GM12872 (cell line): ENCODE measurements around the gene PICALM.

Experiments
- TF ChIP-seq, protein P1 (sequence below): IDR thresholded peaks from 3 replicates; pipeline ENCODE4 v1.5.1; 2011; ENCODE audit warnings: low read depth, mild to moderate bottlenecking, low read length, moderate library complexity; ENCODE audit not compliant: insufficient read depth

PICALM gene

DNA sequence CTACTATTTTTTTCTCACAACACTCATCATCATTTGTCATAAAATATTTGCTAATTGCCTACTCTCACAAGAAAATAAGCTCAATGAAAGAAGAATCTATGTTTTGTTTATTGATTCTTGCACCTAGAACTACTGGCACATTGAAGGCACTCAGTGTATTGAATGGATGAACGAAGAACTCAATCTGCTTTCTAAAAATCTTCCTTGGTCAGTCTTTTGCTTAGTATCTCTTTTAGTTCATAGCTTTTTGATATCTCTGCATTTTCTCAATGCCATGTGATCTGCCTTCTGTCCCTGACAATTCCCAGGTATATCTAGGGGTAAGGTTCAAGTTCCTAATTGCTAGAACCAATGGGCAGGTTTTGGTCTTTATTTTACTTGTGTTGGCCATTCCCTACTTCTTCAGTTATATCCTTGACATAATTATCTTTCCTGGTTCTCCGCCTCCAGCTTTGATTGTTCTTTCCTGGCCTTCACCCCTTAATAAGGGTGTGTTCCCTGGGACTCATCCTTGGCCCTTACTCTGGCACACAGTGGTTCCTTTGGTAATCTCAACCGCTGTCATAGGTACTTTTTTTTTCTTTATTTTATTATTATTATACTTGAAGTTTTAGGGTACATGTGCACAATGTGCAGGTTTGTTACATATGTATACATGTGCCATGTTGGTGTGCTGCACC, 117.3 kb downstream of the PICALM start:
- TF ChIP-seq, protein P1, sequence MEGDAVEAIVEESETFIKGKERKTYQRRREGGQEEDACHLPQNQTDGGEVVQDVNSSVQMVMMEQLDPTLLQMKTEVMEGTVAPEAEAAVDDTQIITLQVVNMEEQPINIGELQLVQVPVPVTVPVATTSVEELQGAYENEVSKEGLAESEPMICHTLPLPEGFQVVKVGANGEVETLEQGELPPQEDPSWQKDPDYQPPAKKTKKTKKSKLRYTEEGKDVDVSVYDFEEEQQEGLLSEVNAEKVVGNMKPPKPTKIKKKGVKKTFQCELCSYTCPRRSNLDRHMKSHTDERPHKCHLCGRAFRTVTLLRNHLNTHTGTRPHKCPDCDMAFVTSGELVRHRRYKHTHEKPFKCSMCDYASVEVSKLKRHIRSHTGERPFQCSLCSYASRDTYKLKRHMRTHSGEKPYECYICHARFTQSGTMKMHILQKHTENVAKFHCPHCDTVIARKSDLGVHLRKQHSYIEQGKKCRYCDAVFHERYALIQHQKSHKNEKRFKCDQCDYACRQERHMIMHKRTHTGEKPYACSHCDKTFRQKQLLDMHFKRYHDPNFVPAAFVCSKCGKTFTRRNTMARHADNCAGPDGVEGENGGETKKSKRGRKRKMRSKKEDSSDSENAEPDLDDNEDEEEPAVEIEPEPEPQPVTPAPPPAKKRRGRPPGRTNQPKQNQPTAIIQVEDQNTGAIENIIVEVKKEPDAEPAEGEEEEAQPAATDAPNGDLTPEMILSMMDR: no peak

DNA sequence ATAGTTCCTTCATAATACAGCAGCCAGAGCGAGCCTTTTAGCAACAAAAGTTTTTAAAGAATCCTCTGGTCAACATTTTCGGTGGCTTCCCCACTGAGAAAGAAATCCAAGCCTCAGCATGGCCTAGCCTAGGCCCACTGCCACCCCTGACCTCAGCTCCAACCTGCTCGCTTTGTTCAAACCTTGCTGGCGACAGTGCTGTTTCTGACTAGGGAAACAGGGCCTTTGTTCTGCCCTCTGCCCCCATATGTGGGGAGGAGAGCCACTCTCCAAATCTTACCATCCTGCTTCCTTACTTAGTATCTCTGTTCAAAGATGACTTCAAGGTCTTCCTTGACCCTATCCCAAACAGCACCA, 117.9 kb downstream of the PICALM start:
- TF ChIP-seq, protein P1: no peak

DNA sequence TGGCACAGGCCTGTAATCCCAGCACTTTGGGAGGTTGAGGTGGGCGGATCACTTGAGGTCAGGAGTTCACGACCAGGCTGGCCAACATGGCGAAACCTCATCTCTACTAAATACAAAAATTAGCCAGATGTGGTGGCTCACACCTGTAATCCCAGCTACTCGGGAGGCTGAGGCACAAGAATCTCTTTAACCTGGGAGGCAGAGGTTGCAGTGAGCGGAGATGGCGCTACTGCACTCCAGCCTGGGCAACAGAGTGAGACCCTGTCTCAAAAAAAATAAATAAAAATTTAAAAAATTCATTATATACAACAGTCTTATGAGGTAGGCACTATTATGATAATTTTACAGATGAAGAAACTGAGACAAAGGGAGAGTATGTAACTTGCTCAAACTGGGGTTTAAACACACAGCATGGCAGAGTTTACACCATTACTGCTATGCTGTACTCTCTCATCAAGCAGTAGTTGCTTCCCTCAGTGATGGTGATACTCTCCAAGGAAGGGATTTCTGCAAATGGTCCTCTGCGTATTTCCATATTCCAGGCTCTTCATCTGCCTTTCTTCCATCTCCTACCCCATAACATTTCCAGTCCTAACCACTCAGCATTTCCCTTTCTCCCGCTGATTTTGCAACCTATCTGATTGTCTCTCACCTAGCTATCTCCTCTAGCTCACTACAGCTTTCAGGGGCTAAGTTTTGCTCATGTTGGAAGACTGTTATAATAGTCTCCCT, 118.4 kb downstream of the PICALM start:
- TF ChIP-seq, protein P1: no peak

DNA sequence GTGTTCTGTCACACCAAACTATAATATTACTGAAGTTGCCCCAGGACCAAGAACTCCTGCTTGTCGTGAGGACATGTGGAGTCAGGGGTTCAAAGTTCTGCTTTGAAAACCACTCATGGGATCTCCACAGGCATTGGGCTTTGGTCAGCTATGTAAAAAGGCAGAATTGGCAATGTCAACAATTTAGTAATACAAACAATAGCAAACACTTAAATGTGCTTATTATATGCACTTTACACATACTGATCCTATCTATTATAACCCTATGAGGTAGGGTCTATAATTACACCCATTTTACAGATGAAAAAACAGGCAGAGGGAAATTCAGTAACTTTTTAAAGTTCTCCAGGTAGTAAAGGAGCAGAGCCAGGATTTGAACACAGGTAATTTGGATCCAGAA, 119.1 kb downstream of the PICALM start:
- TF ChIP-seq, protein P1: no peak

DNA sequence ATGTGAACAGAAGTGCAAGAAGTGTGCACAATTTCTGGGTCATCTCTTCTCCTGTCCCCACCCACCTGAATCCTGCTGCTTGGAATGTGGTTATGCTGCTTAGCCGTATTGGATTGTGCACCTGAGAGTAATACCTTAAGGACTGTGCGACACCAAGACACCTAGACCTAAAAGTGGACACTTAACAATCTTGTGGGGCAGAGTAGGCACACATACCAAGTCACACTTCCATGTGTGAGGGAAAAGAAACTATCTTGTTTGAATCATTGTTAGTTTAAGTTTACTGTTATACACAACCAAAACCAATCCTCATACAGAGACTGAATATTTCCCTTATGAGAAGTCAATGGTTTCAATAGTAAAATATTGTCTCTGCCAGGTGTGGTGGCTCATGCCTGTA, 120.0 kb downstream of the PICALM start:
- TF ChIP-seq, protein P1: no peak

DNA sequence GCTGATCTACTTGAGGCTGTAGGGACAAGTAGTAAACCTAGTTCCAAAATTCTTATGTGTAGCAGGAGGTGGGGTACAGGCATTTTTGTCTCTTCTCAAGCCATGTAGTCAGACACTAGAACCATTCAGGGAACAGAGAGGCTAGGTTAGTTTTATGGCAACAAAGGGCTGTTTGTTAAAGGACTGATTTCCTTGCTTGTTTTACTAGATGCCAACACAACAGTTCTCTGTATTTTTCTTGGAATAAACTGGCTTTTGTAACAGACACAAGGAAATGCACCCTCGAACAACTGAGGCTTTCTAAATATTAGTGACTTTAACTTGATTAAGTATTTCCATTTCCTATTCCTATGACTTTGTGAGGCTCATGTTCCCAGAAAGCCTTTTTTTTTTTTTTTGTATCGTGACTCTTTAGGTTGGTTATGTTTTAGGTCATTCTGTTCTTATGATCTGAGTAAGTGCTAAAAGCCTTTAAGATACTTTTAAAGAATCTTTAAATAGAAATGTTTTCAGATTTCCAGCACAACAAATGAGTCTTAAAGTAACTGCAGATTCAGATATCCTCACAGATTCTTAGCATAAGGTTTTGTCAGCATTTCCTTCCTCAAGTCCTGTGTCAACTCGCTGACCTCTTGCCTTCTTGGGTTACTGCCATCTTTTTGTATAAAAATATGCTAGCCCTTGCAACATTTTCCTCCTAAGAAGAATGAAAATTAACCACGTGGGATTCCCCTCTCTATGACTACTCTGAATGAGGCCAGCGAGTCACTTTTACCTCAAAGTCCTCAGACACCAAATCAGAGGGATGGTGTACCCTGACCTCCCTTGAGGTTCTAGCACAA, 121.2 kb downstream of the PICALM start:
- TF ChIP-seq, protein P1: no peak

DNA sequence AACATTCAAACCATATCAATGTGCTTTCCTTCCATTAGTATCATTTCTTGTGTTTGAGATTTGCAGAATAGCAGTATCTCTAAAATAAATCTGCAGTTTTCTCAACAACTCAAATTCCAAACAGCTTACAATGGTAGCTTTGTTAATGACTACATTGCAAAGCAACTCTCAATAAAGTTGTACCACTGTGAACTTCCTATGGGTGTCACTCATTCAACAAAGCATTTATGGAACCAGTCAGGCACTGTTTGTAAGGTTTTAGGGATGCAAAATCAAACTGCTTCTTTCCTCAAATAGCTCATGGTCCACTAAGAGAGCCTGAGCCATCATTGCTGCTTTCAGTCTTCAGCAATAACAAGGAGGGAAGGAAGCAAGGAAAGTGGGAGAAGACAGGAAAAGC, 122.7 kb downstream of the PICALM start:
- TF ChIP-seq, protein P1: no peak
